OCI-LY1 (cell line): ENCODE results near the gene RAB40C.

ENCODE experiments used
- H2AFZ ChIP-seq: fragments of 200-600 bp; sonication (generic), shearing (Covaris generic); 2 replicates; pipeline ENCODE4 v1.6.0; 2014; ENCODE audit warnings: antibody characterized with exemption, mild to moderate bottlenecking, low read length
- H3F3A ChIP-seq: fragments of 200-600 bp; sonication (generic), shearing (Covaris generic); 2 replicates; pipeline ENCODE4 v1.6.0; 2014; ENCODE audit warnings: mild to moderate bottlenecking, antibody characterized with exemption, low read length, moderate library complexity; ENCODE audit not compliant: insufficient read depth
- H3K27ac ChIP-seq: fragments of 200-600 bp; sonication (generic); 2 replicates; pipeline ENCODE4 v1.5.1; 2014; ENCODE audit warnings: low read length, mixed run types, mild to moderate bottlenecking, low read depth; ENCODE audit not compliant: poor library complexity, severe bottlenecking
- H3K27me3 ChIP-seq: fragments of 200-600 bp; sonication (generic); 2 replicates; pipeline ENCODE4 v1.6.0; 2014; ENCODE audit warnings: antibody characterized with exemption, mild to moderate bottlenecking, low read length, moderate library complexity; ENCODE audit not compliant: insufficient read depth
- H3K36me3 ChIP-seq: fragments of 200-600 bp; sonication (generic); 2 replicates; pipeline ENCODE4 v1.6.1; 2014; ENCODE audit warnings: mild to moderate bottlenecking, antibody characterized with exemption, low read length, moderate library complexity, mixed read lengths; ENCODE audit not compliant: insufficient read depth
- H3K4me1 ChIP-seq: fragments of 200-600 bp; sonication (generic); 2 replicates; pipeline ENCODE4 v1.5.1; 2014; ENCODE audit warnings: mild to moderate bottlenecking, low read length, moderate library complexity; ENCODE audit not compliant: insufficient read depth, severe bottlenecking
- H3K4me2 ChIP-seq: fragments of 200-600 bp; sonication (generic), shearing (Covaris generic); 2 replicates; pipeline ENCODE4 v1.6.1; 2014; ENCODE audit warnings: low read length
- H3K4me3 ChIP-seq: fragments of 200-600 bp; sonication (generic); 2 replicates; pipeline ENCODE4 v1.5.1; 2014; ENCODE audit warnings: low read length, low read depth, mild to moderate bottlenecking, mixed read lengths; ENCODE audit not compliant: poor library complexity, severe bottlenecking
- H3K79me2 ChIP-seq: fragments of 200-600 bp; shearing (Covaris generic); 2 replicates; pipeline ENCODE4 v1.6.1; 2016; ENCODE audit warnings: mixed run types, low read length, mixed read lengths; ENCODE audit not compliant: insufficient read depth
- H3K9ac ChIP-seq: fragments of 200-600 bp; sonication (generic), shearing (Covaris generic); 2 replicates; pipeline ENCODE4 v1.6.1; 2014; ENCODE audit warnings: mild to moderate bottlenecking, low read length, mixed read lengths
- H3K9me2 ChIP-seq: fragments of 200-600 bp; sonication (generic), shearing (Covaris generic); 2 replicates; pipeline ENCODE4 v1.6.1; 2014; ENCODE audit warnings: low read depth, mild to moderate bottlenecking, low read length, mixed read lengths
- H3K9me3 ChIP-seq: fragments of 200-600 bp; shearing (Covaris generic); 2 replicates; pipeline ENCODE4 v1.6.1; 2014; ENCODE audit warnings: low read length, mixed read lengths
- H4K20me1 ChIP-seq: fragments of 200-600 bp; sonication (generic), shearing (Covaris generic); 2 replicates; pipeline ENCODE4 v1.6.0; 2016; ENCODE audit warnings: mild to moderate bottlenecking, low read length; ENCODE audit not compliant: insufficient read depth
- CTCF ChIP-seq: fragments of 200-600 bp; sonication (generic), shearing (Covaris generic); IDR thresholded peaks from 2 replicates; pipeline ENCODE4 v1.5.1; 2017; ENCODE audit warnings: mild to moderate bottlenecking, antibody characterized with exemption, low read length, moderate library complexity, mixed read lengths
- EZH2 ChIP-seq: fragments of 200-600 bp; sonication (generic), shearing (Covaris generic); IDR thresholded peaks from 2 replicates; pipeline ENCODE4 v1.8.0; 2017; ENCODE audit warnings: borderline replicate concordance, mixed run types, mild to moderate bottlenecking, antibody characterized with exemption, low read length, moderate library complexity, mixed read lengths

The RAB40C gene

GRCh38 chr16:560204-560700 is 29.6 kb upstream of the RAB40C start, which contains the start of gene PRR35:
Gene PRR35, plus strand, starts transcription at chr16:560394. Its CDS starts 2,901 bp downstream, at chr16:563295.
- Histone ChIP-seq H3K4me2 (no peak within 1 kb of the TSS), H3K9ac (no peak within 1 kb of the TSS)

GRCh38 chr16:560701-561412 is 29.0 kb upstream of the RAB40C start:
- no peak overlapping the region for H3K4me2 ChIP-seq
- no peaks in the 10 kb centered on the region for H3K79me2 ChIP-seq
- no peaks in the 10 kb centered on the region for H3K9me2 ChIP-seq
- no peaks in the 10 kb centered on the region for H3K4me1 ChIP-seq
- H3K9me3 ChIP-seq: no peaks in the 10 kb centered on the region
- no peak overlapping the region for H3K27ac ChIP-seq
- H2AFZ ChIP-seq: no peak overlapping the region
- TF ChIP-seq EZH2 (no peak), CTCF (no peak)
- no peaks in the 10 kb centered on the region for H4K20me1 ChIP-seq
- H3K4me3 ChIP-seq: no peak overlapping the region
- H3K36me3 ChIP-seq: no peaks in the 10 kb centered on the region
- no peaks in the 10 kb centered on the region; the same call in 1 of the 2 replicates for H3K27me3 ChIP-seq
- H3K9ac ChIP-seq: no peak overlapping the region
- no peaks in the 10 kb centered on the region for H3F3A ChIP-seq

More at GRCh38 chr16:560204-560700, 29.6 kb upstream of the RAB40C start, which contains the start of gene PRR35:
- Histone ChIP-seq H3K4me1 (no peaks in the 10 kb centered on the region), H4K20me1 (no peaks in the 10 kb centered on the region), H3K79me2 (no peaks in the 10 kb centered on the region), H3K27ac (no peak within 1 kb of the TSS), H3K9me3 (no peaks in the 10 kb centered on the region), H3K27me3 (no peaks in the 10 kb centered on the region; the same call in 1 of the 2 replicates), H2AFZ (no peak within 1 kb of the TSS), H3K9me2 (no peaks in the 10 kb centered on the region), H3F3A (no peaks in the 10 kb centered on the region), H3K36me3 (no peaks in the 10 kb centered on the region), H3K4me3 (no peak within 1 kb of the TSS)
- TF ChIP-seq EZH2 (no peak), CTCF (no peak)

GRCh38 chr16:561413-561794 is 28.5 kb upstream of the RAB40C start:
- H3F3A ChIP-seq: no peaks in the 10 kb centered on the region
- no peak overlapping the region for H2AFZ ChIP-seq
- H4K20me1 ChIP-seq: no peaks in the 10 kb centered on the region
- TF ChIP-seq CTCF (no peak), EZH2 (no peak)
- H3K9ac ChIP-seq: no peak overlapping the region
- H3K27ac ChIP-seq: no peak overlapping the region
- H3K27me3 ChIP-seq: no peaks in the 10 kb centered on the region; the same call in 1 of the 2 replicates
- H3K36me3 ChIP-seq: no peaks in the 10 kb centered on the region
- no peaks in the 10 kb centered on the region for H3K79me2 ChIP-seq
- no peaks in the 10 kb centered on the region for H3K9me3 ChIP-seq
- no peaks in the 10 kb centered on the region for H3K9me2 ChIP-seq
- peaks cover 2% of the 10 kb centered on the region for H3K4me1 ChIP-seq
- no peak overlapping the region for H3K4me2 ChIP-seq
- H3K4me3 ChIP-seq: no peak overlapping the region
